GM21360 (cell line): ENCODE measurements around the gene ANTXR2.
"Not testable (repeated sequence)": the region's sequence is repeated elsewhere in the genome, so short reads cannot be mapped to it uniquely, and the experiment has no call there.

Experiments used
- ATAC-seq: cut with Tn5 transposase; IDR thresholded peaks from one replicate; pipeline ENCODE4 v1.9.1; 2021; ENCODE audit warnings: mild to moderate bottlenecking, moderate library complexity; ENCODE audit not compliant: unreplicated experiment

Gene ANTXR2

DNA sequence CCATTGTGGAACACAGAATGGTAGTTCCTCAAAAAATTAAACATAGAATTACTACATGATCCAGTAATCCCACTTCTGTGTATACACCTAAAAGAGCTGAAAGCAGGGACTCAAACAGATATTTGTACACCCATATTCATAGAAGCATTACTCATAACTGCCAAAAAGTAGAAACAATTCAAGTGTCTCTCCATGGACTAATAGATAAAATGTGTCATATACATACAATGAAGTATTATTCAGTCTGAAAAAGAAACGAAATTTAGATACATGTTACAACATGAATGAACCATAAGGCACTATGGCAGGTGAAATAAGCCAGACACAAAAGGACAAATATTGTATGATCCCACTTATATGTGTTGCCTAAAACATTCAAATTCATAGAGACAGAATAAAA, 145.1 kb downstream of the ANTXR2 start:
- ATAC-seq = no peak

DNA sequence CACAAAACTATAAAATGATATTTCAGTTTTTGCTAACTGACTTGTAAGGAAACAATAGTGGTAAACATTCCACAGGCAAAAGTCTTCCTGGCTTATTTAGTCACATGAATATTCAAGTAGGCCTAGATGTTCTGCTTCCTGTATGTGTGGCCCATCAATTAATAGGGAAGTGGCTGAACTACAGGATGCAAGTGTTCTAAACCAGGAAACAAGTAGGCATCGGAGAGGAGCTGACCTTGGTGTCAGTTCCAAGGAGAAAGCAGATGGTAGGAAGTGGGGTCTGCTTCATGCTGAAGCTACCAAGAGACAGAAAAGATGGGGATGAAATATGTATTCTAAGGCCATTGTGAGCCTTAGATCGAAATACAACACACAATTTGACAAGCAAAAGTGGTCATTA, 149.7 kb downstream of the ANTXR2 start:
- no peak for ATAC-seq

DNA sequence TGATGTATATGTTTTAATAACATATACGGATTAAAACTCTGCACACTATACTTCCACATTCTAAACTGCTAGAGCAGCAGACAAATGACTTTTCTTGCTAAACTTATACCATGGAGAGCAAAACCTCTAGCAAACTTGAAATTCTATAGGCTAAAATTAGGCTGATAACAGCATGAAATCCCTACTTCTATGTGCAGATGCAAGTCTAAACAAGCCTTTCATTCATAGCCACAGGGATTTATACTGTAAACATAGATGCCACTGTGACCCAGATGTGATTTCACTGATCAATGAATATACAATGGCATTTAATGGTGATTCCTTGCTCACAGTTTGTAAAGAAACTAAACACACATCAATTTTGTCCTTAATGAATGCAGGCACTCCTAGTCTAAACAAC, 151.0 kb downstream of the ANTXR2 start:
- ATAC-seq = no peak

DNA sequence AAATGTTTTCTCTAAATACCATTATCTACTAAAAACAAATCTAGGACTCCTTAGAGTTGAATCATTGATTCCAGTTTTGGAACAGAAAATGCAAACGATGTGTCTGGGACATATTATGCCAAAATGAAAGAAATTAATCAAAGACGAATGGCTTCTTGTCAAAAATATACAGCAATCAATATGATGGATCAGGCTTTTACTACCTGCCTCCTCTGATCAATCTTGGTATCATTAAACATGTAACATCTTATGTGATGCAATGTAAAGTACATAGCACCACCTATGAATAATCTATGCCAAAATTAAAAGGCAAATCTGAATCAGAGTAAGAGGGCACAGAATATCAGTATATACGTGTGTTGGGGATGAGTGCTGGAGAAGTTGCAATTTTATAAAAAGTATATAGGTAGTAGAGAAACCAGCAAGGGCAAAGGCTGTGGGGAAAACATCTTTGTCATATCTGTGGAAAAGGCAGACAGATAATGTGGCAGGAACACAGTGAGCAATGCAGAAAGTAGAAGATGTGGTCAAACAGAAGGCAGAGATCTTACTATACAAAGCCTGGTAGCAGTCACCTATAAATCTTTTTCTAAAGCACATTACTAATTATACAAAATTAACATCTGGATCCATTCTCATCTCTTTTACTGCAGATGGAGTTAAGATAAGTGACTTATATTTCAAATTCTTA, 152.7 kb downstream of the ANTXR2 start:
- no peak for ATAC-seq

DNA sequence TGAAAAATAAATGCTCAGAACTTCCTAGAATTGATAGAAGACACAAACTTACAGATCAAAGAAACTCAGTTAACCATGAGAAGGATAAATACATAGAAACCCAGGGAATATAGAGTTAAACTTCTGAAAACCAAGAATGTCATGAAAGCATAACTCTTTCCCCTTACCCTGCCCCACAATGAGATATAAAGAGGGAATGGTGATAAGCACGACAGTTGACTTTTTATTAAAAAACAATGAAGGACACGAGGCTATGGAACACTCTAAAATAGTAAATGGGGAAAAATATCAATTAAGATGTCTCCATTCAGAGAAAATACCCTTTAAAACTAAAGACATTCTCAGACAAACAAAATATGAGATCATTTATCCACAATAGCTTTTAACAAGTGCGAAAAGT, 154.7 kb downstream of the ANTXR2 start:
- ATAC-seq = no peak

DNA sequence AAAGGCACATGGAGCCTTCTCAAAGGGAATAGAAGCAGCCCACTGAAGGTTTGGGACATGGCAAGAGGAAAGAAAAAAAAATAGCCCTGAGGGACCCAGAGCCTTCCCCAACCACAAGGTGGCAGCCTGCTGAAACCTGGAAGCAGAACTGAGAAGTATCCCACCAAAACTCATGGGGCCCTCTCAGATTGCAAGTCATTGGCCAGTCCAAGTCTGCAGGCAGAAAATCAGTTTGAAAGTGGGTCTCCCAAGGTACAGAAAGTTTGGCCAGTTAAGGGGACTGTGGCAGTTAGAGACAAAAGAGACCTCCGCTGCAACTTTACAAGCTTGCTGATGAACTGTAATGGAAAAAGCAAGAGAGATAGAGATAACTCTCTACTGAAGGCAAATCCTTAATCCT, 155.8 kb downstream of the ANTXR2 start:
- ATAC-seq = peak; percentile 88

DNA sequence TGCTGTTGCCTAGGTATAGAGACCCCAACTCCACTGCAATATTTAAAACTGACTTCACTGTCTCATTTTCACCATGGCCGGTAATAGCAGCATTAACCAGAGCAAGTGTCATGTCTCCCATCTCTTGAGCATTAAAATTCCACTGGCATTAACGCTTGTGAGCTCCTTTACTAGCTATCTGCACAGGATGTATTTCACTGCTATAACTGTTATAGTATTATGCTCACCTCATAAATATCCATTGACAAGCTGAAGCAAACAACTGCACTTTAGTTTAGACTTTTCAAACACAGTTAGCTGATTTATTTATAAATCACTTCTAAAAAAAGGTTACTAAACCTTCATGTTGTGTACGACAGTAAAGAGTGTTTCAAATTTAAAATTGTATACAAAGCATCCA, 157.8 kb downstream of the ANTXR2 start:
- ATAC-seq = no peak

DNA sequence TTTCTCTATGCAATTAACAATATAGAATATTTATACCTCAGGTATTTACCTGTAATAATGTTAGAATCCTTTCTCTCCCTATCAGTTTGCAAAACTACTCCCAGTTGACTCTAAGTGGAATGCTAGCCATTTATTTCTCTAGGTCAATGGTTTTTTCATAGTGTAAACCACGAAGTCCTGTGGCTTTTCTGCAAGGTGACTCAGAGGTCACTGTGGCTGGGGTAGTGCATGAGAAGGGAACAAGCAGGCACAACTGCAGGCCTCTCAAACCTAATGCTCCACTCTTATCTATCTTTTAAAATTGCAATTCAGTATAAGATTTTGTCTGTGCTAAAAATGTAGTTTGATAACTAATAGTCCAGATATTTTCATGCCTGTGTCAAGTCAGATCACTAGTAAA, 159.4 kb downstream of the ANTXR2 start:
- no peak for ATAC-seq

DNA sequence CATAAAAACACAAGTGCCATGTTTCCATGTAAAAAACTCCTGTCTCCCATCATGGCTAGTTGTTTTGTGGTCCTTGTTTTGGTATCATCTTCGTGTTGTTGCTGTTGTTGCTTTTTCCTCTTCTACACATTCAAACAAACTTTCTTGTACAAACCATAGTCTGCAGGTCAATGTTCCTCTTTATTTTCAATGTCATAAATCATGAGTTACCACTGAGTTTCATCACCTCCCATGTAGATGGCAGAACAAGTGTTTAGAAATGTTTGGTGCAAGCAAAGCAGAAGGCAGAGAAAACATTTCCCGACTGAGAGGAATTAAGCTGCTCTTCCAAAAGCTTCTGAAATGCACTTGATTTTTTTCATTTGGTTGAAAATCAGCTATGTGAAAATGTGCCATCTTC, 166.0 kb downstream of the ANTXR2 start:
- no peak for ATAC-seq

DNA sequence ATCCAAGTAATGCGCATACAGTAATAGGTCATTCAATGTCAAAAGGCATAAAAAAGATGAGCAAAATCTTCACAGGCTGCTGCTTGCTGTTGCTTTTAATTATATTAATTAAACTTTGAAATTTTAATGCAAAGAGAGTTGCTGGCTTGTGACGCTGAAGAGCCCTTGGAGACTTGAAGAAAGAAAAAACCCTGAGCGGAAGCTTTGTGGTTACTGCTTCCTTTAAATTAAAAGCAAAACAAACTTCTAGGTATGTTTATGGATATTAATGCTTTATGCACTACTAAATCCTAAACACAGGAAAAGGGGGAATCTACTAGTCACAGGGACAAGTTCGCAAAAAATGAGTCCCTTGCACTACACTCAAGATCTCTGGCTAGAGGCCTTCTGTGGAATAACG, 166.7 kb downstream of the ANTXR2 start:
- no peak for ATAC-seq

DNA sequence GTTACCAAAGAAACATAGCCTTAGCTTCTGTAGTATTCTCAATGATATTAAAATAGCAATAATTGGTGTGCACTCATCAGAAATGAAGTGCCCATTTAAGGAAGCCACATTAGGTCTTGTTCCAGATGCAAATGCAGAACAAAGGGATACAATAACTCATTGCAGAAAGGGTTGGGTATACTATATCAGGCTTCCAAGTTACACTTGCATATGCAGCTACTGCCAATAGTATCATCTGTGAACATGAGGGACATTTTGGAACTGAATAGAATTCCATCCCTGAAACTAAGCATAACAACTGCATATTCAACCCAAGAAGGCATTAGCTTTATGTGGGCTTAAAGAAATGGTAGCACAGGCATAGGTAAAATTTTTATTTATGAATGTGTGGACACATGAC, 167.8 kb downstream of the ANTXR2 start:
- no peak for ATAC-seq

DNA sequence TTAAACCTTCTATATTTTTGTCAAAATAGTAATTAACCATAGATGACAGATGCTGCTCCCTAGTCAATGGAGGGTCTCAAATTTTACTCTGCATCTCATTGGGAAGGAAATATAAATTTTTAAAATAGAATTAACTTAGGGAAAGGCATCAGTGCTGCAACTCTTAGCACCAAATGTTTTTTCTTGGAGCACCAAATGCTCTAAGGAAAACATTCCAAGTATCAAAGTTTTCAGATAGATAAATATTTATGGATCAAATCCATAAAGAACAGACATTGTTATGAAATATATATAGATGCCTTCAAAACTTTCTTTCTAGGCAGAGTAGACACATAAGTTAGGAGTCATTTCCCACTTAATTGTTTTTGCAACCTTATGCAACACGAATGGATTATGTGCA, 168.7 kb downstream of the ANTXR2 start:
- no peak for ATAC-seq

DNA sequence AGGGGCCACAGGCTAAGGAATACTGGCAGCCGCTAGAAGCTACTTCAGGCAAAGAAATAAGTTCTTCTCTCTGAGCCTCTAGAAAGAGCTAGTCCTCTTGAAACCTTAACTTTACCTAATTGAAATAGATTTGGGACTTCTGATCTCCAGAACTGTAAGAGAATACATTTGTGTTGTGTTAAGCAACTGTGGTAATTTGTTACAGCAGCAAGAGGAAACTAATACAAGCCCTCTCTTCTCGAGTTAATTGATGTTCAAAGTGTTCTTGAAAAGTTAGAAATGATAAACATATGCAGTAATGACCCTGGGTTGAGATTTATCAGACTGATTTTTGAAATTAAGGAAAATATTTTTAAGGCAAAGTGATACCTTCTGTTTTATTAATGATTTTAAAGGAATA, 172.8 kb downstream of the ANTXR2 start:
- ATAC-seq = no peak

DNA sequence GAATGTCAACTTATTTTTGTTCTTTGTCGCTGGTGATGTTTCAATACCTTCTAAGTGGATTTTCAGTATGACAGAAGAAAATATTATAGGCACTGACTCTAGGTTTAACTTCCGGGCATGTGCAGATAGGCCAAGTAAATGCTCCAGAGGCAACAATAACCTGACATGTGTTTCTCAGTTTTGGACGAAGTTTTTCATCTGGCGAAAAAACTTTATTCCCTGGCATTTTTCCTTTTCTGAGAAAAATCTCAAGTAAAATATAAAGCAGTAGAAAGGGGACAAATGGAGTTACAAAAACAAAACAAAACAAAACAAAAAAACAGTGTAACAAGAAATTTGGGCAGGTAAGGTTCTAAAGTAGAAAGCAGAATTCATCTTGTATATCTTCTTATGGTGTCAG, 173.5 kb downstream of the ANTXR2 start:
- no peak for ATAC-seq

DNA sequence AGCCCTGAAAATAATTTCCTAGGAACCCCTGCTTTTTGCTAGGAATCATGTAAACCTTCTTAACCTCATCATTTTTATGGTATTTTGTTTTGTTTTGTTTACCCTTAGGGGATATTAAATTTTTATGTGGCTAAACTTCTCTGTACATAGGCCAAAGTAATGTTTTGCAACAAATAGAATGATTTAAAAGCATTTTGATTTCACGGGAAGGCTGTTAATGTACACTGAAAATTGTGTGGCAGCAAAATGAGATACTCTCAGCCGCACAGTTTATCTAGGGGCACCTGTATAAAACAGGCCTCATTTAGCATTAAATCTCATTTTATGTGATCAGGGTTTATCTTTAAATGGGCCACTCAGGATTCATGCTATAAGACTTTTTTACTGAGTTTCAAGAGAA, 175.0 kb downstream of the ANTXR2 start:
- no peak for ATAC-seq

DNA sequence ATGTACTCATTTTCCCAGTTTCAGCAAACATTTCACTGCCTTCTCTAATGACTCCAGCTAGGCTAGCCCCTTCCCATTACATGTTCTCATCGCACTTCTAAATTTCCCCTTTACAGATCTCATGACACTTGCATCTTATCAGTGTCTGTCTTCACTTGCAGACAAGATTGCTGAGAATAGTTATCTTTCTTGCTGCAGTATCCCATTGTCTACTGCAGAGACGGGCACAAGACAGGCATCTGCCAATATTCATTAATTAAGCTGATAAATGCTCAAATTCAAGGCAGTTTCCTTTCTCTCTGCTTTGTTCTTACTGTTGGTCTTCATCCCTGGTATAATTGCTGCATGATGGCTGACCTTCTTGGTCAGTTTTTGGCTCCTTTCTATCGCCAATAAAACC, 175.9 kb downstream of the ANTXR2 start:
- ATAC-seq = no peak

DNA sequence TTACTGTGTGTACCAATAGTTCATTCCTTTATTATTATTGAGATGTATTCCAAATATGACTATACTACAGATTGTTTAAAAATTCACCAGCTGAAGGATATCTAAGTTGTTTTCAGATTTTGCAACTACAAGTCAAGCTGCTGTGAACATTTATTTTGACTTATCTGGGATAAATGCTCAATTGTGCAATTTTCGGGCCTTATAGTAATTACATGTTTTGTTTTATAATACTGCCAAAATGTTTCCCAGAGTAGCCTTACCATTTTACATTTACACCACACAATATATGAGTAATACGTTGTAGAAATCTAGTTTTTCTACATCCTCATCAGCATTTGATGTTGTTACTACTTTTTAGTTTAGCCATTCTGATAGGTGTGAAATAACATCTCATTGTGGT, 179.6 kb downstream of the ANTXR2 start:
- no peak for ATAC-seq

DNA sequence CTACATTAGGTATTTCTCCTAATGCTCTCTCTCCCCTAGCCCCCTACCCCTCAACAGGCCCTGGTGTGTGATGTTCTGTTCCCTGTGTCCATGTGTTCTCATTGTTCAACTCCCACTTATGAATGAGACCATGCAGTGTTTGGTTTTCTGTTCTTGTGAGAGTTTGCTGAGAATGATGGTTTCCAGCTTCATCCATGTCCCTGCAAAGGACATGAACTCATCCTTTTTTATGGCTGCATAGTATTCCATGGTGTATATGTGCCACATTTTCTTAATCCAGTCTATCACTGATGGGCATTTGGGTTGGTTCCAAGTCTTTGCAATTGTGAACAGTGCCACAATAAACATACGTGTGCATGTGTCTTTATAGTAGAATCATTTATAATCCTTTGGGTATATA, 184.0 kb downstream of the ANTXR2 start:
- ATAC-seq = not testable (repeated sequence)

DNA sequence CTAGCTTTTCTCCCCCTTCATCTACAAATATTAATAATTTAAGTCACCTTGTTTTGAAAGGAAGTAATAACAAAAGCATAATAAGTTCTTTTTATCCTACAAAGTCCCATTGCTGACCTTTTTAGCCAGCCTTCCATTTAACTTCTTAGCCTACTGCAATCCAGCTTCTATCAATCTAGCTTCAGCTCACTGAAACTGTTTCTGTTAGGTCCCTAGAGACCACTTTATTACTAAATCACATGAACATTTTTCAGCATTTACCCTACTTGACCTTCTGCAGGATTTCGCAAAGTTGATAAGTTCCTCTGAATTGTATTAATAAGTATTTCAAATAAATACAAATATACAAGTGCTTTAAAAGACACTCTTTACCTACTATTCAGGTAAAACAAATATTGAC, 186.5 kb downstream of the ANTXR2 start:
- ATAC-seq = no peak

DNA sequence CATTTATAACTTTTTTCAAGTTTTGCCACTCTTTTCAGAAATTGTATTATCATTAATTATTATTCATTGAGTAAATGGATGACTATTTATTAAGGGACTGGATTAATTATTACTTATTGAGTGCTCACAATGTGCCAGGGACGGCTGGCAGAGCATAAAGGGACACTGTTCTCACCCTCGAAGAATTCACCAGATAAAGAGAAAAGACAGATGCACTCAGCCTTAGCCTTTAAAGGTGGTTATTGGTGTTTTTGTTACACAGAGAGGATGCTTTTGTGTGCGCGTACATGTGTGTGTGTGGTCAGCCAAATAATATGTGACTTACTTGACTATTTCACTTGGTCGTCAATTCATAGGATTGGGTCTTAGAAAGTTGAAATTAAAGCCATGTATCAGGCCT, 187.0 kb downstream of the ANTXR2 start:
- no peak for ATAC-seq

DNA sequence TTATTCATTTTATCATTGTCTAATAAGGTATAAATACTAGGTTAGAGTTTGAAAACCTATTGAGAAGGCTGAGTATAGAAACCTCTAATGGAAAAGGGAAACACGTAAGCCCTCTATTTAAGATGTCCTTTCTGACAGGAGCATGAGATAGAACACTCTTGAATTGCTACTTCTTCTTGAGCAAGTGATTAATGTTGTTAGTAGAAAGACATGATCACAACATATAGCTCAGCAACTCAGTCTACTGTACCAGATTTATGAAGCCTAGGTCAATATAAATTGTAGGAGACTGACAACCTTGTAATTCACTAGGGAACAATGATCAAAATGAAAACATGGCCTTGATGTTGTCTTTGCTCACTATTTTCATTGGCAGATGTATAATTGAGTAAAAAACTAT, 189.7 kb downstream of the ANTXR2 start:
- no peak for ATAC-seq

DNA sequence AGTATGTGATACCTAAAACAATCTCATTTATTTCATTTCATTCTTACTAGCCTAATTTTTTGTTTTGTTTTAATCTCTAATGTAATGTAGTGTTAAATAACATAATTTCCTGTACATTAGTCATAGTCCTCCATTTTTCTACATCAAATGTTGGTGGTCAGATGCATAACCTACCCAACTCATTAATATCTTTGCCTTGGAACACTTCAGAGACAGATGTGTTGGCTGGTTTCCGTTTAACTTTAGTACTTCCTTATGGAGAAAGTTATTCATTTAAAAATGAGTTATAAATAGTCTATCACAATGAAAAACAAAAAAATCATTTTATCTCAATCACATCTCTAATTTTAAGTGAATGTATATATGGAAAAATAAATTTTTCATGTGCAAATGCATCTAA, 190.2 kb downstream of the ANTXR2 start:
- ATAC-seq = no peak

DNA sequence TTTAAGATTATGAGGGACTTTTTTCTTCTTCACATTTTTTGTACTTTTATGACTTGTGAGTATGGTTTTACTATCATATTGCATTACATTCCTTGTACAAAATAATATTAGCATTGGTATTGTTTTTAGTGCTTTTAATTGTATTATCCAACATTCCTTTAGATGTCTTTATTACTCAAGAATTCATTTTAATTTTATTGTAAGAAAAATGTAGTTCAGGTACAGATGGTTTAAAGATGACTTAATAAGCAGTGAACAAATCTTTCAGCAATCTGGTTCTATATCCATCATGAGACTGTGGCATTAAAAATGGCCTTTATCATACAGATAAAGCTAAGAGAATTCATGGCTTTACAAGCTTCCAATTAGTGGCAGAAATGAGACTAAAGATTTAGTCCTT, 191.6 kb downstream of the ANTXR2 start:
- ATAC-seq = no peak

DNA sequence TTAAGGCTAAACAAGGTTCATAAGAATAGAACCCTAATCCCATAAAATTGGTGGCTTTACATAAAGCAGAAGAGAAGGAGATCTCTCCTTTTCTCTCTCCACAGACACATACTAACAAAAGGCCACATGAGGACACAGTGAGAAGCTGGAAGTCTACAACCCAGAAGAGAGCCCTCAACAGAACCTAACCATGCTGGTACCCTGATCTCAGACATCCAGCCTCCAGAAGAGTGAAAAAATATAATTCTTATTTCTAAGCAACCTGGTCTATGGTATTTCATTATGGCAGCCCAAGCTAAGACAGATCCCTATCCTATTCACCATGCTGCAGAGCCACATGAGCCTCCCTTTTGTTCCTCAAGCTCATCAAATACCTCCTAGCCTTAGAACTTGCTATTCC, 195.5 kb downstream of the ANTXR2 start:
- ATAC-seq = no peak
